22Rv1 (cell line): Measurements from ENCODE around the gene SMARCAD1.

Experiments
- ZFX ChIP-seq: fragments of 450-650 bp; IDR thresholded peaks from 2 replicates; pipeline ENCODE4 v1.6.1; 2017; ENCODE audit warnings: antibody characterized with exemption, borderline replicate concordance
- TF ChIP-seq, protein P1 (sequence below): fragments of 450-650 bp; IDR thresholded peaks from 2 replicates; pipeline ENCODE4 v1.5.1; 2017; ENCODE audit warnings: mild to moderate bottlenecking

- TF ChIP-seq, protein P1, sequence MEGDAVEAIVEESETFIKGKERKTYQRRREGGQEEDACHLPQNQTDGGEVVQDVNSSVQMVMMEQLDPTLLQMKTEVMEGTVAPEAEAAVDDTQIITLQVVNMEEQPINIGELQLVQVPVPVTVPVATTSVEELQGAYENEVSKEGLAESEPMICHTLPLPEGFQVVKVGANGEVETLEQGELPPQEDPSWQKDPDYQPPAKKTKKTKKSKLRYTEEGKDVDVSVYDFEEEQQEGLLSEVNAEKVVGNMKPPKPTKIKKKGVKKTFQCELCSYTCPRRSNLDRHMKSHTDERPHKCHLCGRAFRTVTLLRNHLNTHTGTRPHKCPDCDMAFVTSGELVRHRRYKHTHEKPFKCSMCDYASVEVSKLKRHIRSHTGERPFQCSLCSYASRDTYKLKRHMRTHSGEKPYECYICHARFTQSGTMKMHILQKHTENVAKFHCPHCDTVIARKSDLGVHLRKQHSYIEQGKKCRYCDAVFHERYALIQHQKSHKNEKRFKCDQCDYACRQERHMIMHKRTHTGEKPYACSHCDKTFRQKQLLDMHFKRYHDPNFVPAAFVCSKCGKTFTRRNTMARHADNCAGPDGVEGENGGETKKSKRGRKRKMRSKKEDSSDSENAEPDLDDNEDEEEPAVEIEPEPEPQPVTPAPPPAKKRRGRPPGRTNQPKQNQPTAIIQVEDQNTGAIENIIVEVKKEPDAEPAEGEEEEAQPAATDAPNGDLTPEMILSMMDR, result no peak
- no peak for TF ChIP-seq ZFX
These were observed 42.4 kb upstream of the SMARCAD1 start for GRCh38 chr4:94165256-94165655.
